Stimulated activated CD8-positive, alpha-beta memory T cell treated with anti-CD3 and anti-CD28 coated beads, Interleukin-12 subunit alpha, Interleukin-12 subunit beta, amount 100 ng/mL, for 4 hours (primary cell): ENCODE results near the gene TMEM222.
"Not testable (repeated sequence)": the region's sequence is repeated elsewhere in the genome, so short reads cannot be mapped to it uniquely, and the experiment has no call there.

Source experiments
- DNase-seq: peaks from one replicate; pipeline ENCODE4 v3.0.0-alpha.2; 2020; ENCODE audit warnings: low read depth

The TMEM222 gene, protein sequence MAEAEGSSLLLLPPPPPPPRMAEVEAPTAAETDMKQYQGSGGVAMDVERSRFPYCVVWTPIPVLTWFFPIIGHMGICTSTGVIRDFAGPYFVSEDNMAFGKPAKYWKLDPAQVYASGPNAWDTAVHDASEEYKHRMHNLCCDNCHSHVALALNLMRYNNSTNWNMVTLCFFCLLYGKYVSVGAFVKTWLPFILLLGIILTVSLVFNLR

DNA sequence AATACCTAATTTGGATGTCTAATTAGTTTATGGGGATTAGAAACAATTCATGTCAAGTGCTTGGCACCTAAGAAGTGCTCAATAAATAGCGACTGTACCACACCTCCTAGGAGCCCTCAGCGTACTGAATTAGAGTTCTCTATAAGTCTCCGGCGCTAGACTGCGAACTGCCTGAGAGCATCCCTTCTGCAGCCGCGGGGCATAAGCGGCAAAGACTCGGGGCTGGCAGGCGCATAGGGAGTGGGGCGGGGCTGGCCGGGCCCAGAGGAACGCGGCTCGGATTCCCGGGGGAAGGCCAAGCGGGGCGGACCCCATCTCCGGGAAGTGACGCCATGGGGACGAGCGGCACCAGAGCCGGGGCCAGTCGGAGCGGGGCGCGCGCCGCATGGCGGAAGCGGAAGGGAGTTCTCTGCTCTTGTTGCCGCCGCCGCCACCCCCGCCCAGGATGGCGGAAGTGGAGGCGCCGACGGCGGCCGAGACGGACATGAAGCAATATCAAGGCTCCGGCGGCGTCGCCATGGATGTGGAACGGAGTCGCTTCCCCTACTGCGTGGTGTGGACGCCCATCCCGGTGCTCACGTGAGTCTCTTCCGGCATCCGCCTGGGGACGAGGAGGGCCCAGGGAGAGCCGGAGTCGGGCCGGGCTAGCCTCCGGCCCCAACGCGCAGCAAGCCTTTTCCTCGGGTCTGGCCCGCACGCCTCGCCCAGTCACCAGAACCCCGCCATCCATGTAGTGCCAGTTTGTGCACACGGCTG is at the start of gene TMEM222:
TSS of gene TMEM222 (plus strand) at position 351 of the 756 bp plus-strand sequence. CDS start at position 386, 35 bp downstream.
- peak; percentile 97 for DNase-seq

DNA sequence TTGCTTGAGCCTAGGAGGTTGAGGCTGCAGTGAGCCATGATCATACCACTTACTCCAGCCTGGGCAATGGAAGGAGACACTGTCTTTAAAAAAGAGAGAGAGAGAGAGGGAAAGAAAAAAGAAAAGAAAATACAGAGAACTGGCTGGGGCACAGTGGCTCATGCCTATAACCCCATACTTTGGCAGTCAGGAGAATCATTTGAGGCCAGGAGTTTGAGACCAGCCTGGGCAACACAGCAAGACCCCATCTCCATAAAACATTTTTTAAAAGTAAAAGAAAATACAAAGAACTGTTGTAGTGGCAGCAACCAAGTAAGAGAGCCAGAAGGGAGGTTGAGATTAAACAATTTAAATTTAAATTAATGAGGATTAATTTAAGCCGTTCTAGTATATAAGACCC is 47.8 kb upstream of the TMEM222 start:
- no peak for DNase-seq

DNA sequence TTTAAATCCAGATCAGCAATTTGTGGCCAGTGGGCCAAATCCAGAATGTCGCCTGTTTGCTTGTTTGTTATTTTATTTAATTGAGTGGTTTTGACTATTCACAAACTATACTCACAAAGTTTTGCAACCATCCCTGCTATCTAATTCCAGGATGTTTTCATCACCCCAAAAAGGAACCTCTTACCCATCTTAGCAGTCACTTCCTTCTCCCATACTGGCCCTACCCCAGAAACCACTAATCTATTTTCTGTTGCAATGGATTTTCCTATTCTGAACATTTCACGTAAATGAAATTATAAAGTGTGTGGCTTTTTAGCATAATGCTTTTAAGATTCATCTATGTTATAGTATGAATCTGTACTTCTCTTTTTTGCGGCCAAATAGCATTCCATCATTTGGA is 46.3 kb upstream of the TMEM222 start:
- no peak for DNase-seq

DNA sequence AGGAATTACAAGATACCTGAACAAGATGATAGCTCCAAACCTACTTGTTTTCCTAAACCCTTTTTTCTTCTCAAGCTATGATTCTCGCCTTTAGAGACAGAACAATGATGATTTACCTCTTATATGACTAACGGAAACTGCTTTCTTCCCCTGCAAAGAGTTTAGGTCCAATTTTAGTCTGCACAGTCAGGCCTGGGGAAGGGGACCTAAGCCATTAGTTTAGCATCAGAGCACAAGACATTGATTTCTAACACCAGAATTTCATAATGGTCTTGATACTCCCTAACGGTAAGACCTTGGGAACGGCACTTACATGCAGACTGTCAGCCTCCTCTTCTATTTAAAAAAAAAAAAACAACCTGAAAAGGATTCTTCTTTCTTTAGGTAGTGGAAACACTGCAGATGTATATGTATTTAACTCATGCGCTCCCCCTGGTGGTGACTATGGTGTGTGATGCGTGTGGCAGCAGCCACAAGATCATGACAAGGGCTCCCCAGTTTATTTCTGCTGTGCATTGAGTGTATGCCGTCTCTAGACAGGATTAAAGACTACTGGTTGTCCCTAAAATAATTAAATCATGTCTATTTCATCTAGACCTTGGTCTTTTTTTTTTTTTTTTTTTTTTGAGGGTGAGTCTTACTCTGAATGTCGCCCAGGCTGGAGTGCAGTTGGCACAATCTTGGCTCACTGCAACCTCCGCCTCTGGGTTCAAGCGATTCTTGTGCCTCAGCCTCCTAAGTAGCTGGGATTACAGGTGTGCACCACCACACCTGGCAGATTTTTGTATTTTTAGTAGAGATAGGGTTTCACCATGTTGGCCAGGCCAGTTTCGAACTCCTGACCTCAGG is 37.3 kb upstream of the TMEM222 start:
- peak; percentile 55 for DNase-seq

DNA sequence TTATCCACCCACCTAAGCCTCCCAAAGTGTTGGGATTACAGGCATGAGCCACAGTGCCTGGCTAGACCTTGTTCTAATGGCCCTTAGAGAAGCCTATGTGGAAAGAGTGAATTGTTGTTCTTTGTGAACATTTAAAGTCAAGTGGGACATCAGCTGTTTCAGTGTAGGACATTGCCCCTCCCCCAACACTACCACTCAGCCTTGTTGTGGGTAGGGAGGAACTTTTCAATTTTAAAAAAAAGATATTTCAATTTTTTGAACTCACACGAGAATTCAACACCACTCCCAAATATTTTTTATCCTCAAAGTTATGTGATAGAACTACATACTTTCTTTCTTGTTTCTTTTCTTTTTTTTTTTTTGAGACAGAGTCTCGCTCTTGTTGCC is 36.7 kb upstream of the TMEM222 start:
- DNase-seq = no peak

DNA sequence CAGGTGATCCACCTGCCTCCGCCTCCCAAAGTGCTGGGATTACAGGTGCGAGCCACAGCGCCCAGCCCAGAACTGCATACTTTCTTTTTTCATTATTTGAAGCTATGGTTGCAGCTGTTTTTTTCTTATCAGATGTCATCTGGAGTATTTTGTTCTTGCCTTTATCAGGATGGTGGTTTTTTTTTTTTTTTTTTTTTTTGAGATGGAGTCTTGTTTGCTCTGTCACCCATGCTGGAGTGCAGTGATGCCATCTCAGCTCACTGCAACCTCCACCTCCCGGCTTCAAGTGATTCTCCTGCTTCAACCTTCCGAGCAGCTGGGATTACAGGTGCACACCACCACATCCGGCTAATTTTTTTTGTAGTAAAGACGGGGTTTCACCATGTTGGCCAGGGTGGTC is 36.1 kb upstream of the TMEM222 start:
- not testable (repeated sequence) for DNase-seq

DNA sequence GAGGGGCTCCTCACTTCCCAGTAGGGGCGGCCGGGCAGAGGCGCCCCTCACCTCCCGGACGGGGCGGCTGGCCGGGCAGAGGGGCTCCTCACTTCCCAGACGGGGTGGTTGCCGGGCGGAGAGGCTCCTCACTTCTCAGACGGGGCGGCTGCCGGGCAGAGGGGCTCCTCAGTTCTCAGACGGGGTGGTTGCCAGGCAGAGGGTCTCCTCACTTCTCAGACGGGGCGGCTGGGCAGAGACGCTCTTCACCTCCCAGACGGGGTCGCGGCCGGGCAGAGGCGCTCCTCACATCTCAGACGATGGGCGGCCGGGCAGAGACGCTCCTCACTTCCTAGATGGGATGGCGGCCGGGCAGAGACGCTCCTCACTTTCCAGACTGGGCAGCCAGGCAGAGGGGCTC is 32.8 kb upstream of the TMEM222 start:
- DNase-seq = not testable (repeated sequence)

DNA sequence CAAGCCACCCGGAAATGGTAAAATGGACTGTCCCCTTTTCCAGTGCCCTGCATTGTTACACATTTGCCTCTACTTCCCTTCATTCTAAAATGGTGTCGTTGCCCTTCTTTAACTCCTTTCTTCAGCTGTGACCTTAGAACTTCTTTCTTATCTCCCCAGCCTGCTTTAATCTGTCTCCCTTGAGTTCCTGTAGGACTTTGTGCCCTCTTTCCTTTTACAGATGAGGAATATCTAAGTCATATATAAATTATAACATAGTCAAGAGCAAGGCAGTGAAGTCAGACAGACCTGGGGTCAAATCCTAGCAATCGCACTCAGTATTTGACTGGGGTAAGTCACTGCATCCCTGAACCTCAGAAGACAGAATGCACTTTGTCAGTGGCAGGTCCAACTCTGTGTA is 31.4 kb upstream of the TMEM222 start:
- DNase-seq = no peak

DNA sequence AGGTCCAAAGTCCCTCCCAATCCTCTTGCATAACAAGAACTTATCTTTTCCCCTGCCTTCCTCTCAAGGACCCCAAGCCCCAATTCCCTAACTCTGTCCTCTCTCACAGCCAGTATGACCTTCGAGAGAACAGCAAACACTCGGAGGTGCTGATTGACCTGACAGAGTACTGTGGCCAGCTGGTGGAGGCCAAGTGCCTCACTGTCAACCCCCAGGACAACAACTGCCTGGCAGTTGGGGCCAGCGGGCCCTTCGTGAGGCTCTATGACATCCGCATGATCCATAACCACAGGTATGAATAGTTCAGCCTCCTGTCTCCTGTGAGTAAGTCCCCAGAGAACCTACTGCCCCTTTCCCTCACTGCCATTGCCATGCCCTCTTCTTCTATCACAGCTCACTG is 29.9 kb upstream of the TMEM222 start:
- DNase-seq = no peak

DNA sequence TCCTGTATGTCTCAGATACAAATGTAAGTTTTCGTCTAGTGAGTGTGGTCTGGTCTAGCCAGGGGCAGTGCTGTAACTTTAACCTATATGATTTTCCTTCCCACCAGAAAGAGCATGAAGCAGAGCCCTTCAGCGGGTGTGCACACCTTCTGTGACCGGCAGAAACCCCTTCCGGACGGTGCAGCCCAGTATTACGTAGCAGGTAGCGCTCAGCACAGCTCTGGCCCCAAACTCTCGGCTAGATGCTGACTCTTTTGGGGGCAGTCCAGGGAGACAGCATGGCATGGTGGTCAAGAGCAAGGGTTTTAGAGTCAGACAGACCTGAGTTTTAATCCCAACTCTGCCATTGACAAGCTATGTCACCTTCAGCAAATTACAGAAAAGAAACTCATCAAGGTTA is 28.0 kb upstream of the TMEM222 start:
- DNase-seq = no peak

DNA sequence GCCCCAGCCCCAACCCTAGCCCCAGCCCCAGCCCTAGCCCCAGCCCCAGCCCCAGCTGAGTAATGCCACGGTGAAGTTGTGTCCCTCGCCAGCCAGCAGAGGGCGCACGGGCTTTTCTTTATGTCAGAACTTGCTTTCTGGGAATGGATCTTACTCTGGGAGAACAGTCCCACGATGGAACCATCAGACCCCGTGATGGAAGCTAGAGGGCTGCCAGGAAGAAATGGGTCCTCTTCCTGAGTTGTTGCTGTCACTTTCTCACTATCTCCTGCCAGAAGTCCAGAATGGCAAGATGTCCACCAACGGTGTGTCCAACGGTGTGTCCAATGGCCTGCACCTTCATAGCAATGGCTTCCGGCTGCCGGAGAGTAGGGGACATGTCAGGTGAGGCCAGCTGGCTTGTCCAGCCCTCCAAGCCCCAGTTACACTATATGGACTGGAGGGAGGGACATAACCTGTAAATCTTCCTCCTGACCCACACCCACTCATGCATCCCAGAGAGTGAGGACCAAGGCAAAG is 25.1 kb upstream of the TMEM222 start:
- peak; percentile 24 for DNase-seq

DNA sequence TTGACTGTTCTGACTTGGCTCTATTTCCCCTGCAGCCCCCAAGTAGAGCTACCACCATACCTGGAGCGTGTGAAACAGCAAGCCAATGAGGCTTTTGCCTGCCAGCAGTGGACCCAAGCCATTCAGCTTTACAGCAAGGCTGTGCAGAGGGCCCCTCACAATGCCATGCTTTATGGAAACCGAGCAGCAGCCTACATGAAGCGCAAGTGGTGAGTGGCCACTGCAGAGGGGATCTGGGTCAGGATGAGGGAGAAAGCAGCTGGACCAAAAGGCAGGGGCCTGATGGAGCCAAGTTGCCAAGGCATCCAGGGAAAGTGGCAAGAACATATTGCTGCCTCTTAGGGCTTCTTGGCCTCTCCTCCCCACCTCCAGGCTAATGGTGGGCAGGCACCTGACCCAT is 24.1 kb upstream of the TMEM222 start:
- no peak for DNase-seq

DNA sequence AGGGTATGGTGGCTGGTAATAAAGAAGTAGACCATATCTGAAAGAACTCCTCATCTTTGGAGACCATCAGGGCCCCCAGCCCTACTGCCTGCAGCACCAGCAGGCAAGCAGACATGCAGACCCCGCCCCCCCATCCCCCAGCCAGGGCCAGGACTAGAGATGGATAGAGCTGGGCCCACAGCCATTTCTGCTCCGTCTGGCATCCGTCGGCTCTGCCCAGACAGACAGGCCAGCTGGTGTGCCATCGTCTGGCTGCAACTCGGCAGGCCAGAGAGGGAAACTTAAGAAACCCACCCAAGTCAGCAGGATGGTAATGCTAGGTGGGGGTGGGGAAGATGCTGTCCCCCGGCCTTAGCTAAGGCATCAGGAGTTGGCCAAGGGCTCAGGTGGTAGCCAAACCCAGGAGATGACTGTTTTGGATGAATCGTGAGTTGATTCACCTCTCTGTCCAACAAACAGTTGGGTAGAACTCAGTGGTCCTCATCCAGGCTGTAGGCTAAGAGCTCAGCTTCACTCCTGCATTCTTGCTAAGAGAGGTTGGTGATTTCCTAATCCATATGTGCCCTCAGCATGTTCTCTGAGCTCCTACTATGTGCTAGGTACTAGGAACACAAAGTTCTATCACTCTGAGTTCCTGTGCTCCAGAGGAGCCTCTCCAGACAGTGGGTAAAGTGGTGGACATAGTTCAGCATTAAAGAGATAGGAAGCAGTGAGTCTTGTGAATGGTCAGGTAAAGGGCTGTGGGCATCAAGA is 23.2 kb upstream of the TMEM222 start:
- no peak for DNase-seq

DNA sequence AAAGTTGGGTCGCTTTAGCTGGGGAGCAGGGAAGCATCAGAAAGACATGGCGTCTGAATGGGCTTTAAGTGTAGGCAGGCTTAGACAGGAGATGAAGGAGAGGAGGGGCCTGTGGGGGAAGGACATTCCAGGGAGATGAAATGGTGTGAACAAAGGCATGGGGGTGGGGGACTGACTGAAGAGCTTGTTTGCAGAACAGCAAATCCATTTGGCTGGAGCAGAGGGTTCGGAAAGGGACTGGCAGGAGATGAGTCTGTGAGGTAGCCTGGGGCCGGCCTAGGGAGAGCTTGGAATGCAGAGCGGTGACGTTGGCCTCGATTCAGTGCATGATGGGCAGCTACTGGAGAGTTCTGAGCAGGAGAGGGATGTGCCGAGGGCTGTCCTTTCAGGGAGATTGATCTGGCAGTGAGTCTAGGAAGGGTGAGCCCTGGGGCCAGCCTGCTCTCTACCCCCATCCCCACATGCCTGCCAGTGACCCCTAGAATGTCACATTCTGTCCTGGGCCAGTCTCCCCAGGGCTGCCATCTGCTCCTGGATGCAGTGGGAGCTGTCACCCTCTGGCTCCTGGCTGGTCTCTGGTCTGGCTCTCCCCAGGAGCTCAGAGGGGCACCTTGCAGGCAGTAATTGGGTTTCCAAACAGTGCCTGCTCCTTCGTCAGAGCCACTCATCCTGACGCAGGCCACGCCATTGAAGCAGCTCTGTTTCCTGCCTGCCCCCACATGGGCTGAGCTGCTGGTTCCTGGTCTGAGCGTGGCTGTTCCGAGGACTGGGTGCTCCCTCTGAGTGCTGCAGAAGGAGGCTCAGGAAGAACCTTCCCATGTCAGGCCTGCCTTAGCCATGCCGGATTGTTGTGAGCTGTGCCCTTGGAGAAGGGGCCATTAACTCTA is 22.3 kb upstream of the TMEM222 start:
- no peak for DNase-seq

DNA sequence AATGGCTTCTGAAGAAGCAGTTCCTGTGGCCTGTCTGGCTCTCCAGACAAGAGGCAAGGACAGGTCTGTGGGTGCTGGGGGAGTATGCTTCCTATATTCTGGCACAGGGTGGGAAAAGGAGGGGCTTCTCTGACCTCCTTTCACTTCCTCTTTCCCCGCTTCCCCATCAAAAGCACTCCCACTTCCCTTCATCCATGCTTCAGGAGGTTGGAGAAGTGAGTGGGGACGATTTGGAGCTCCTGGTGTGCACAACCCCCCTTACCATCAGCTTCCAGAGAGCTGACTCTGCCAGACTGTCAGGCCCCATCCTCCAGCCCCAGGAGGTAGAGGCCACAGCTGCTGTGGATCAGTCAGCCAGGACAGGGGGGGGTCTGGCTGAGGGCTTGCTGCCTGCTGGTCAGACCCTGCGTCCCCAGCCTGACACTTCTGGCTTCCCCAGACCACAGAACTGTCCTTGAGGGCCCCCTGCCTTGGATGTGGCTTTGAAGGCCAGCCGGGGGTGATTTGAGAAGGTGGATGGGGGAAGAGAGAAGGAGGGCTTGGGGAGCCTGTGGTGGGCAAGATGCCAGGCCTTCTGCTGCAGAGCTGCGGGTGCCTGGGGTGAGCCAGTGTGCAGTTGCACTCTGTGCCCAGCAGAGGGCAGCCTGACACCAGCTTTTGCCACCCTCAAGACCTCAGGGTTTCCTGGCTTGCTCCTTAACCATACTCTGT is 21.5 kb upstream of the TMEM222 start:
- peak; percentile 55 for DNase-seq

DNA sequence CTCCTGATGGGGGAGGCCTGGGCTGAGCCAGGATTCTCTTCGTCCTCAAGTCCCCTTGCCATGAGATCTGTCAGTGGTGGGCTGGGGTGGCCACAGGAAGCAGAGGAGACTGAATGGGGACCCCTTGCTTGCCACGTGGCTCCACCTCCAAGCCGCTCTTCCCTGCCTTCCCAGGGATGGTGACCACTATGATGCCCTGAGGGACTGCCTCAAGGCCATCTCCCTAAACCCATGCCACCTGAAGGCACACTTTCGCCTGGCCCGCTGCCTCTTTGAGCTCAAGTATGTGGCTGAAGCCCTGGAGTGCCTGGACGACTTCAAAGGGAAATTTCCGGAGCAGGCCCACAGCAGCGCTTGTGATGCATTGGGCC is 20.9 kb upstream of the TMEM222 start:
- DNase-seq = no peak

DNA sequence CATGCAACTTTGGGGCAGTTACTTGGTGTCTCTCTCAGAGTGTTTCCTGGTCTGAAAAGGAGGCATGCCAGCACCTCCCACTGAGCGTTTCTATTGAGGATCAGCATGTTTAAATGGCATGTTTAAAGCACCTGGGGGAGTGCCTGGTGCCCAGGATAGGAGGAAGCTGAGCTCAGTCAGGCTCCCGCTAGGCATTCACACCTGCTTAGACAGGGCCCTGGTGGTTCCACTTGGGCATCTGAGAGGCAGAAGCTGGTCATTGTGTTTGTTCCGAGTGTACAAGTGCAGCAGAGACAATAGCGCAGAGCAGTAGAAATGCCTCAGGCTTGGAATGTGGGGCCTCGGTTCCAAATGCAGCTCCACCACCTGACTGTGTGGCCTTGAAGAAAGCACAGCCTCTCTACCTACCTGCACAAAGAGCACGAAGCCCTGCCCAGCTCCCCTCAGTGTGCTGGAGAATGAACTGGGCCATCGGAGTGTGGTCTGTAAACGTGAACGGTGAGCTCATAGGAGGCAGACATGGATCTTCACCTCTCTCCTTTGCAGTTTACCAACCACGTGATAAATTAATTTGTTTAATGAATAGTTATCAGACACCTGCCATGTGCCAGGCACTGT is 20.3 kb upstream of the TMEM222 start:
- DNase-seq = no peak

DNA sequence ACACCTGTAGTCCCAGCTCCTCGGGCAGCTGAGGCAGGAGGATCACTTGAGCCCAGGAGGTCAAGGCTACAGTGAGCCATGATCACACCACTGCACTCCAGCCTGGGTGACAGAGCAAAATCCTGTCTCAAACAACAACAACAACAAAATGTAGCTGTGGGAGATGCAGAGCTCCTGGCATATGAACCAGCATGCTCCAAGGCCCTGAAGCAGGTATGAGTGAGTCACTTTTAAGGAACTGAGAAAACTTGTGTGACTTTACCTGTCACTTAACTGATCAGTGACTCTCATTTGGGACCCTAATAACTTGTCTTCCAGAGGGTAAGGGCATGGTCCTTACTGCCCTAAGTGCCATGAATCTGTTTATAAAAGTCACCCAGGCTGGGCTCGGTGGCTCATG is 19.4 kb upstream of the TMEM222 start:
- DNase-seq = no peak

DNA sequence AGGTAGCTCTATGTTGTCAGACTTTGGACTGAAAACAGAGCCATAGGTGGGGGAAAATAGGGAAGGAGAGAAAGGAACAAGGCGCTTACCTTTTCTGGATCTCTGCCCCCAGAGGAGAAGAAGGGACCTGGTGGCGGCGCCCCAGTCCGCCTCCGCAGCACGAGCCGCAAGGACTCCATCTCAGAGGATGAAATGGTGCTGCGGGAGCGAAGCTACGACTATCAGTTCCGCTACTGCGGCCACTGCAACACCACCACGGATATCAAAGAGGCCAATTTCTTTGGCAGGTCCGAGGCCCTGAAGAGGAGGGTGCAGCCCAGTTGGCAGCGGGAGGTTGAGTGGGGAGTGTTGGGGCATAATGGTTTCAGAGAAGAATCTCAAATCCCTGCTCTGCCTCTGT is 18.5 kb upstream of the TMEM222 start:
- DNase-seq = no peak

DNA sequence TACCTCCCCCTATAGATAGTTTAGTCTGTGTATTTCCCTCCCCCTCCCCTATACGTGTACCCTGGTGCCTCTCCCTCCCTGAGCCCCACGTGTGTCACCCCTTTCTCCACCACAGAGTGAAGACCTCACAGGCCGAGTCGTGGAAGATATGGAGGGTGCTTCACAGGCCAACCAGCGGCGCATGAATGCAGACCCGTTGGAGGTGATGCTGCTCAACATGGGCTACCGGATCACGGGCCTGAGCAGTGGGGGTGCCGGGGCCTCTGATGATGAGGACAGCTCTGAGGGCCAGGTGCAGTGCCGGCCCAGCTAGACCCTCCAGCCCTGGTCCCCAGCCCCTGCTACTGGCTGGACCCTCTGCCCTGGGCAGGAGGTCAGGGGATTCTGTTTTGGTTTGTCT is 15.9 kb upstream of the TMEM222 start:
- DNase-seq = no peak
